Measurements from ENCODE around the gene ATP1A1. TPM values are rescaled to one million over a fixed set of nuclear protein-coding genes. Genes with fewer than 3 reads are reported as not detected.

ATP1A1 gene
- total and polyA plus RNA-seq, 9 of the 15 experiments (the other 6 are each of a cell fraction or from before 2014, with no cell fraction given), result 99.3 to 513 (median 234) TPM

GRCh38 chr1:116453481-116453880, 80.4 kb downstream of the ATP1A1 start:
- H3K9me3 ChIP-seq (replicated peaks; ENCODE audit: control insufficient read depth, insufficient read depth, low read depth, low read length), result no peaks in the 10 kb centered on the region
- TF ChIP-seq TOE1 (IDR thresholded peaks at IDR 0.05; ENCODE audit: borderline replicate concordance) (no peak), TOE1 (CRISPR knock-in tag; IDR thresholded peaks at IDR 0.05; ENCODE audit: borderline replicate concordance, low read depth) (no peak), STAT6 (CRISPR knock-in tag; IDR thresholded peaks at IDR 0.05) (no peak), GTF2F1 (IDR thresholded peaks at IDR 0.05; ENCODE audit: low read depth, low read length) (no peak), ATF1 (CRISPR knock-in tag; IDR thresholded peaks at IDR 0.05) (no peak), ATF1 (tag; IDR thresholded peaks at IDR 0.05) (no peak), JUNB (CRISPR knock-in tag; conservative IDR thresholded peaks at IDR 0.05) (no peak), HCFC1 (IDR thresholded peaks at IDR 0.05; ENCODE audit: low read depth, low read length) (no peak), CC2D1A (IDR thresholded peaks at IDR 0.05) (no peak), TCF7 (IDR thresholded peaks at IDR 0.05; ENCODE audit: borderline replicate concordance) (no peak), ZNF263 (CRISPR knock-in tag; IDR thresholded peaks at IDR 0.05; ENCODE audit: borderline replicate concordance) (no peak), ZNF280B (CRISPR knock-in tag; IDR thresholded peaks at IDR 0.05) (no peak), HMG20B (CRISPR knock-in tag; IDR thresholded peaks at IDR 0.05) (no peak), MED1 (CRISPR knock-in tag; IDR thresholded peaks at IDR 0.05; ENCODE audit: borderline replicate concordance) (no peak), CHD4 (IDR thresholded peaks at IDR 0.05; ENCODE audit: insufficient read depth, insufficient replicate concordance, low read depth, low read length, poor library complexity, severe bottlenecking) (no peak), TAF1 (IDR thresholded peaks at IDR 0.05; ENCODE audit: control insufficient read depth, extremely low read depth, insufficient read depth, low read length, severe bottlenecking) (no peak)
- TF ChIP-seq, protein P1, sequence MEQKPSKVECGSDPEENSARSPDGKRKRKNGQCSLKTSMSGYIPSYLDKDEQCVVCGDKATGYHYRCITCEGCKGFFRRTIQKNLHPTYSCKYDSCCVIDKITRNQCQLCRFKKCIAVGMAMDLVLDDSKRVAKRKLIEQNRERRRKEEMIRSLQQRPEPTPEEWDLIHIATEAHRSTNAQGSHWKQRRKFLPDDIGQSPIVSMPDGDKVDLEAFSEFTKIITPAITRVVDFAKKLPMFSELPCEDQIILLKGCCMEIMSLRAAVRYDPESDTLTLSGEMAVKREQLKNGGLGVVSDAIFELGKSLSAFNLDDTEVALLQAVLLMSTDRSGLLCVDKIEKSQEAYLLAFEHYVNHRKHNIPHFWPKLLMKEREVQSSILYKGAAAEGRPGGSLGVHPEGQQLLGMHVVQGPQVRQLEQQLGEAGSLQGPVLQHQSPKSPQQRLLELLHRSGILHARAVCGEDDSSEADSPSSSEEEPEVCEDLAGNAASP (IDR thresholded peaks at IDR 0.05), result no peak
- TF ChIP-seq, protein P2, sequence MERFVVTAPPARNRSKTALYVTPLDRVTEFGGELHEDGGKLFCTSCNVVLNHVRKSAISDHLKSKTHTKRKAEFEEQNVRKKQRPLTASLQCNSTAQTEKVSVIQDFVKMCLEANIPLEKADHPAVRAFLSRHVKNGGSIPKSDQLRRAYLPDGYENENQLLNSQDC (CRISPR knock-in tag; IDR thresholded peaks at IDR 0.05), result no peak
- no peaks in the 10 kb centered on the region for H3K79me2 ChIP-seq (ENCODE audit: control insufficient read depth, insufficient read depth, low read length)
- no peak overlapping the region for H2AFZ ChIP-seq (ENCODE audit: low read depth, low read length)
- ATAC-seq (no peak), DNase-seq (ENCODE audit: extremely low read depth in 1 of 4, low spot score in 3 of 4) (no peak), FAIRE-seq (no peak)
- H3K27me3 ChIP-seq (ENCODE audit: control insufficient read depth in 2 of 2, insufficient read depth in 2 of 2, low read length in 2 of 2), result no peaks in the 10 kb centered on the region; a peak in 1 of 5 replicates
- ChIA-PET CTCF (ENCODE audit: low intra/inter-chr PET ratio) (no interaction called here), POLR2A (interaction anchor here (0.6 to 1.4 kb wide), 6 partner anchors 10 to 734 kb away, joined by 3 to 6 read pairs (median 3); no protein-coding TSS in a partner anchor)
- intact Hi-C loops (cut with micrococcal nuclease), result no loop called here
- H3K36me3 ChIP-seq (ENCODE audit: control insufficient read depth, insufficient read depth, low read length), result no peaks in the 10 kb centered on the region
- in situ Hi-C loops (cut with MboI), result no loop called here
- H3K9ac ChIP-seq (ENCODE audit: insufficient read depth in 1 of 2, low read depth in 2 of 2, low read length in 2 of 2), result no peak overlapping the region
- H3K4me1 ChIP-seq (replicated peaks in 1 of 2; ENCODE audit: control insufficient read depth in 2 of 2, insufficient read depth in 2 of 2, low read length in 2 of 2), result peaks cover 0 to 3% of the 10 kb centered on the region in 2 experiments; a peak in 1 of 5 replicates
- no peak overlapping the region for H3K4me3 ChIP-seq
- no peak overlapping the region for H3K4me2 ChIP-seq (ENCODE audit: insufficient read depth, low read length)
- H3K27ac ChIP-seq (ENCODE audit: extremely low read depth, low read depth, low read length), result no peak overlapping the region
- no peaks in the 10 kb centered on the region for H4K20me1 ChIP-seq (replicated peaks; ENCODE audit: control insufficient read depth, insufficient read depth, low read length)
- WGBS (ENCODE audit: insufficient coverage, low coverage, missing lambda C conversion rate), result 51% methylated on average over 2 of the region's 2 CpGs
- no TSS peak for BruUV-seq (replicated peaks)
- no peaks in the 10 kb centered on the region for H3K9me1 ChIP-seq (ENCODE audit: control insufficient read depth, insufficient read depth, low read length)
